GM18867 (cell line): ENCODE measurements around the gene SLC6A8.
"Not testable (repeated sequence)": the region's sequence is repeated elsewhere in the genome, so short reads cannot be mapped to it uniquely, and the experiment has no call there.

Source experiments
- ATAC-seq: cut with Tn5 transposase; IDR thresholded peaks from one replicate; pipeline ENCODE4 v1.9.1; 2021; ENCODE audit warnings: mild to moderate bottlenecking, moderate library complexity; ENCODE audit not compliant: unreplicated experiment

SLC6A8 gene

GRCh38 chrX:153727123-153727931 lies 39.6 kb downstream of the SLC6A8 start:
- no peak for ATAC-seq

DNA sequence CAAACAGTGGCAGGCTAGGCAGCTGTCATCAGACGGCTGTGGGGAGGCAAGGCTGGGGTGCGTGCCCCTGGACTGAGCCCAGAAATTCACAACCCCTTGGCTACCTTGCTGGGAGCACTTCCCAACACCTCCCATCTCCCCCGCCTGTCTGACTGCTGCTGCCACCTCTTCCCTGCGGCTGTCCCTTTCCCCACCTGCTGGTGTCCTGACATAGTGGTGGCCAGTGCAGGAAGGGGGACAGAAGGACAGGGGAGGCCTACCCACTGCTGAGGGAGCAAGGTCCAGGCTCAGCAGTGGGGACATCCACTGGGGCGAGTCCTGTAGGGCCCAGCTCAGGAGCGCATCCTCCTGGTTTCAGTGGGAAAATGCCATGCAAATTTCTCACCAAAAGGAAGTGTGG lies 40.4 kb downstream of the SLC6A8 start:
- no peak for ATAC-seq

GRCh38 chrX:153728951-153729631 lies 41.4 kb downstream of the SLC6A8 start:
- ATAC-seq = no peak

- not testable (repeated sequence) for ATAC-seq
Observed at GRCh38 chrX:153730115-153730514, 42.4 kb downstream of the SLC6A8 start.

DNA sequence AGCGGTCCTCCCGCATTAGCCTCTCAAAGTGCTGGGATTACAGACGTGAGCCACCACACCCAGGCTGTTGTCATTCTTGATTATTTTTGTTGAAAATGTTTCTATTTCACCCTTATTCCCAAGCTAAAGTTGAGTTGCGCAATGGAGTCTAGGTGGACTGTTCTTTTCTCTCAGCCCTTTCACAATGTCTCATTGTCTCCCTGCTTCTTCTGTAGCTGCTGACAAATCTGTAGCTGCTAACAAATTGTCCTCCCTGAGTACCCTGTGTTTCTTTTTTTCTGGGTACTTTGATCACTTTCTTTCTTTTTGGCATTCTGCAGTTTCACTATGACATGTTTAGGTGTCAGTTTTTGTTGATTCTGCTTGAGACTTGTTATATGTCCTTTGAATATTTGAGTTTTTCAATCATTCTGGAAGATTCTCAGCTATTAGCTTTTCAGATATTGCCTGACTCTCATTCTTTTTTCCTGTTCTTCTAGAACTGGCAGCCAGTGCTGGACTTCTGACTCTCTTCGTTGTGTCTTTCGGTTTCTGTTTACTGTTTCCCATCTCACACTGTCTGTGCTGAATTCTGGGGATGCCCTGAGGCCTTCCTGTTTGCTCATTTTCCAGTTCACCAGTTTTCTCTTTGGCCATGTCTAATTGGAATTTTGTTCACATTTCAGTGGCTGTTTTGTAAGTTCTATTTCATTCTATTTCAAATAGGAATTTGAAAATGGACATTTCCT lies 43.6 kb downstream of the SLC6A8 start:
- ATAC-seq = no peak

DNA sequence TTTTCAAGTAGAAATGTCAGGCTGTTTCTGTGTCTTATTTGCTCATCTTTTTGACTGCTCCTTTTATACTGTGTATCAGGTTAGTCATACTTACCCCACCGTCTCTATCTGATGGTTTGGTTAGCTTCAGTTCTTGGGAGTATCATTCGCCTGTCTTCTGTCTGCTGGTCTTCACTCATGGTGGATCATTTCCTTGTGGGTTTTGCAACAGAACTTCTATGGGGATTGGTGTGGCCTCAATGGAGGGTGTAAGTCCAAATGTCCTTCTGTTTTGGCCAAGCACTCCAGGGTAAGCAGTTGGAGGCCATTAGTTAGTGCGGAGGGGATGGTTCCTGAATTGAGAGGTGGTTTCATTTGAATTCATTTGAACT lies 44.1 kb downstream of the SLC6A8 start:
- no peak for ATAC-seq

- ATAC-seq = no peak
Observed at GRCh38 chrX:153732401-153732800, 44.7 kb downstream of the SLC6A8 start.

- no peak for ATAC-seq
Observed at GRCh38 chrX:153733651-153734240, 46.0 kb downstream of the SLC6A8 start.

GRCh38 chrX:153734871-153735270 lies 47.1 kb downstream of the SLC6A8 start:
- ATAC-seq = no peak

DNA sequence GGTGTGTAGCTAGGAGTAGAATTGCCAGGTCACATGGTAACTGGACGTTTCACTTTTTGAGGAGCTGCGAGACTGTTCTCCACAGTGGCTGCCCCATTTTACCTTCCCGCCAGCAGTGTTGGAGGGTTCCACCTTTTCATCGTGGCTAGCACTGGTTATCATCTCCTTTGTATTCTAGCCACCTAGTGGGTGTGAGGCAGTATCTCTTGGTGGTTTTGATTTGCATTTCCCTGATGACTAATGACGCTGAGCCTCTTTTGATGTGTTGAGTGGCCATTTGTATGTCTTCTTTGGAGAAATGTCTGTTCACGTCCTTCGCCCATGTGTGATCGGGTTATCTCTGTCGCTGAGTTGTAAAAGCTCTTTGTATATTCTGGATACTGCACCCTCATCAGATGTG lies 47.5 kb downstream of the SLC6A8 start:
- ATAC-seq = peak; percentile 60

DNA sequence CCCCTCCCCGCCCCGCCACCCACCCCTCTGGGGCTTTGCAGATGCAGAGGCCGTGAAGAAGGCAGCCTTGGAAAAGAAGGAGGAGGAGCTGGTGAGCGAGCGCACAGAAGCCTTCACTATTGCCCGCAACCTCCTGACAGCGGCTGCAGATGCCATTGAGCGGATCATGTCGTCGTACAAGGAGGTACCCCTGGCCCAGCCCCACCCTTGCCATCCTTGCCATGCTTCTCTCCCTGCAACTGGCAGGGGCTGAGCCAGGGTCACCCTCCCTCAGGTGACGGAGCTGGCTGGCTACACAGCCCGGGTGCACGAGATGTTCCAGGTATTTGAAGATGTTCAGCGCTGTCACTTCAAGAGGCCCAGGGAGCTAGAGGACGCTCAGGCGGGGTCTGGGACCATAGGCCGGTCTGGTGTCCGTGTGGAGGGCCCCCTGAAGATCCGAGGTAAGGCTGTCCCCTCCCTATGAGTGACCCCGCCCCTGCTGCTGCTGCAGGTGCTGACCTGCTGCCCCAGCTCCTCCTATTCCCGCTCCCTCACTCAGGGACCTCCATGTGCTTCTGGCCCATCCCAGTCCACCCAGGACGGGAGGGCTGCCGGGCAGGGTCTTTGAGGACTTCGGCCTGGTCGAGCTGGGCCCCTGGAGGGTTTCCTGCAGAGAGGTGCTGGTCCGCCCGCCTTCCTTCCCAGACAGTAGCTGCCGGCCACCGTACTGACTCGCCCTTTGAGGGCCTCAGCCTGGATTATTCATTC lies 48.5 kb downstream of the SLC6A8 start:
- ATAC-seq = no peak

DNA sequence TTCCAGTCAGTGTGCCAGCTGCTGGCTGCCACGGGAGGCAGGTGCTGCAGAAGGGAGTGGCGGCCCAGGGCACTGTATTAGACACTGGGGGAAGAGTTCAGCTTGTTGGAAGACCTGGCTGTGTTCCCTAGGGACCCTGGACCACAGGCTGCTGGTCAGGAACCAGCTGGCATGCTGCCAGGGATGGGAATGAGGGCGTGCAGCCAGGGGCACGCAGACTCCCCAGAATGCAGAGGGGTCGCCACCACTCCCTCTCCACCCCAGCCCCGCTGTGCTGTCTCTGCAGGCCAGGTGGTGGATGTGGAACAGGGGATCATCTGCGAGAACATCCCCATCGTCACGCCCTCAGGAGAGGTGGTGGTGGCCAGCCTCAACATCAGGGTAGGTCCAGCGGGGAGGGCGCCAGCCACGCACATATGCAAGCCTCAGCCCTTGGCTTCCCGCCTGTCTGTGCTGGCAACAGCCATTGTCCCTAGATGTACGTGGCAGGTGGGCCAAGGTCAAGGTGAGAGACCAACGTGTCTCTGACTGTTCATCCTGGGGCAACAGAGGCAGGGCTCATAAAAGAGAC lies 49.2 kb downstream of the SLC6A8 start:
- ATAC-seq = no peak

- ATAC-seq = no peak
Observed at GRCh38 chrX:153738056-153738605, 50.4 kb downstream of the SLC6A8 start.

- ATAC-seq = no peak
Observed at GRCh38 chrX:153739754-153740486, 52.2 kb downstream of the SLC6A8 start.

DNA sequence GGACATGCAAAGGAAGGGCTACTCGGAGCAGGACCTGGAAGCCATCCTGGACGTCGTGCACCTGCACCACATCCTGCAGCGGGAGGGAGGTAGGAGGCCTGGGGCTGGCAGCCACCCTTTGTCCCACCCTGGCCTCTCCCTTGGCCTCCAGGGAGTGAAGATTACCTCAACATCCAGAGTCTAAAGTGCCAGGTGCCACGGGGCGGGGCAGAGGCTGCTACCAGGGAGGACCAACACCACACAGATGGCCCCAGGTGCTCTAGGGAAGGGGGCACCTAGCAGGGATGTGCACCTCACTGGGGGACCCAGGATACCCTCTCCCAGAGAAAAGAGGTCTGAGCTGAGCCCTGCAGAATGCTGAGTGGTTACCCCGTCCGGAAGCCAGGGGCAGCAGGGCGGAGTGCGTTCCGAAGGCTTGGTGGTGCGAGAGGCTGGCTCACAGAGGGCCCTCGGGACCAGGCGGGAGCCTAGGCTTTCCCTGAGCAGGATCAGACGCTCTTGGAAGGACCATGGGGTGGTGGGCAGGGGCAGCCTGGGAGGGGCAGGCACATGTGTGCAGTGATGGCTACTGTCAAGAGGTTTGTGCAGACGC lies 53.0 kb downstream of the SLC6A8 start:
- no peak for ATAC-seq

GRCh38 chrX:153741446-153741845 lies 53.7 kb downstream of the SLC6A8 start:
- ATAC-seq = no peak

DNA sequence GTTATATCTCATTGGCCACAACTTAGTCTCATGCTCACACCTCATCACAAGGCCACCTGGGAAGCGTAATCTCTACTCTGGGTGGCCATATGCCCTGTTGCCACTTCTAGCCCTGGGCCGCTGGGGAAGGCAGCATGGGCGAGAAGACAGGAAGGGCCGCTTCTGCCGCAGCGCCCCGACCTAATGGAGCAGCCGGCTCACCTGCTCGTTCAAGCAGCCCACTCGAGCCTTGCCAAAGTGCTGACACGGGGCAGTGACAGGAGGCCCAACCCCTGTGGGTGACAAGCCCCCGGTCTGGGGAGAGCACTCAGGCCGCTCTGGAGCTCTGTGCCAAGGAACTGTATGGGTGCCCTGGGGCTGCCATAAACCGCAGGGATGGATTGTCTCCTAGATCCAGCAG lies 54.4 kb downstream of the SLC6A8 start:
- ATAC-seq = not testable (repeated sequence)

DNA sequence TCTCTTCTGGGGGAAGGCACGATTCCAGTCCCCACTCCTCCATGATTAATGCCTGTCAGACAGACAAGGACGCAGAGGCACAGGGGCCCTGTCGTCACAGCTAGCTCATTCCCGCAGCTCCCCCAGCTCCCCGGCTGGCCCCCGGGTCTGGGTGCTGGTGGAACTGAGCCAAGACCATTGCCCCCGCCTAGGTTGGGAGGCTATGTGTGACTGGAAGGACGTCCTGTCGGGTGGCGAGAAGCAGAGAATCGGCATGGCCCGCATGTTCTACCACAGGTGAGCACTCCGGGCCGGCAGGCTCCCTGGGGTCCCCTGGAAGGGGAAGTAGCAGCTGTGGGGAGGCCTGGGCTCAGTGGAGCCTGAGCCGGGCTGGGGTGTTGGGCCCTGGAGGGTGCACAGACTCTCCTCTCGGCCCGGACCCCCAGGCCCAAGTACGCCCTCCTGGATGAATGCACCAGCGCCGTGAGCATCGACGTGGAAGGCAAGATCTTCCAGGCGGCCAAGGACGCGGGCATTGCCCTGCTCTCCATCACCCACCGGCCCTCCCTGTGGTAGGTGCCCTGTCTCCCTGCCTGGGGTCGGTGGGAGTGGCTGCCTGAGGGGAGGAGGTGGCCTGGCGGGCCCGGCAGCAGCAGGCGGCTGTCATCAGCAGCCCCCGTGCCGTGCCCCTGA lies 55.2 kb downstream of the SLC6A8 start:
- ATAC-seq = not testable (repeated sequence)
